ENCODE measurements around the gene DIABLO.

DNA sequence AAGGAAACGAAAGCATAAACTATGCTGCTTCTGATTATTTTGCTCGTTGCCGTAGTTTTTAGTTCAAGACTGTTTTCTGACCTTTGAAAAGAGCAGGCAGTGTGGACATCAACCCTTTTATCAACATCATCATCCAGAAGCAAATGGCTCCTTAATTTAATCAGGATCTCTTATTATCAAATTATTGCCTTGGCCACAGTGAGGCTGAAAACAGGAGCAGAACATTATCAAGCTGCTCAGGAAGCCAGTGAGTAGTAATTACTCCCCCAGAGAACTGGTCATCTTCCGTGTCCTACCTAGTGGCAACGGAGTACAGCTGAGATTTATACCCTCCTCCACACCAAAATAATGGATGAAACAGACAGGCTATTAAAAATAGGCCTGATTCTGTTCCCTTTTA, 2.2 kb upstream of the DIABLO start:
- TF ChIP-seq, protein P1, sequence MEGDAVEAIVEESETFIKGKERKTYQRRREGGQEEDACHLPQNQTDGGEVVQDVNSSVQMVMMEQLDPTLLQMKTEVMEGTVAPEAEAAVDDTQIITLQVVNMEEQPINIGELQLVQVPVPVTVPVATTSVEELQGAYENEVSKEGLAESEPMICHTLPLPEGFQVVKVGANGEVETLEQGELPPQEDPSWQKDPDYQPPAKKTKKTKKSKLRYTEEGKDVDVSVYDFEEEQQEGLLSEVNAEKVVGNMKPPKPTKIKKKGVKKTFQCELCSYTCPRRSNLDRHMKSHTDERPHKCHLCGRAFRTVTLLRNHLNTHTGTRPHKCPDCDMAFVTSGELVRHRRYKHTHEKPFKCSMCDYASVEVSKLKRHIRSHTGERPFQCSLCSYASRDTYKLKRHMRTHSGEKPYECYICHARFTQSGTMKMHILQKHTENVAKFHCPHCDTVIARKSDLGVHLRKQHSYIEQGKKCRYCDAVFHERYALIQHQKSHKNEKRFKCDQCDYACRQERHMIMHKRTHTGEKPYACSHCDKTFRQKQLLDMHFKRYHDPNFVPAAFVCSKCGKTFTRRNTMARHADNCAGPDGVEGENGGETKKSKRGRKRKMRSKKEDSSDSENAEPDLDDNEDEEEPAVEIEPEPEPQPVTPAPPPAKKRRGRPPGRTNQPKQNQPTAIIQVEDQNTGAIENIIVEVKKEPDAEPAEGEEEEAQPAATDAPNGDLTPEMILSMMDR (IDR thresholded peaks at IDR 0.05; ENCODE audit: insufficient read depth, low read depth, low read length): no peak
- no peak for TF ChIP-seq EZH2 (IDR thresholded peaks at IDR 0.05; ENCODE audit: insufficient read depth, low read length)

All from astrocyte (in vitro differentiated cells and primary cell).